ENCODE results near the gene RTN4RL1.

The RTN4RL1 gene

GRCh38 chr17:2055292-2056205, 30.4 kb upstream of the RTN4RL1 start:
- Histone ChIP-seq H3K9me3 (ENCODE audit: control insufficient read depth, insufficient read depth, low read depth, low read length) (no peaks in the 10 kb centered on the region), H3K36me3 (ENCODE audit: control insufficient read depth in 2 of 2, insufficient read depth in 1 of 2, low read length in 2 of 2) (peaks cover 0 to under 1% of the 10 kb centered on the region in 2 experiments; a peak in 1 of 3 replicates), H3K4me1 (ENCODE audit: control insufficient read depth, insufficient read depth, low read length) (peaks cover 5% of the 10 kb centered on the region; the same call in 1 of the 2 replicates), H3K4me3 (ENCODE audit: low read depth, low read length) (peak overlapping the region; percentile 42), H3K27ac (ENCODE audit: extremely low read depth, low read depth, low read length) (no peak overlapping the region; the same call in 1 of the 2 replicates)
- POLR2A ChIA-PET: interaction anchor here (1.2 kb wide), 1 partner anchor 189 kb away, joined by 11 read pairs; no protein-coding TSS in a partner anchor
- TF ChIP-seq, protein P1, sequence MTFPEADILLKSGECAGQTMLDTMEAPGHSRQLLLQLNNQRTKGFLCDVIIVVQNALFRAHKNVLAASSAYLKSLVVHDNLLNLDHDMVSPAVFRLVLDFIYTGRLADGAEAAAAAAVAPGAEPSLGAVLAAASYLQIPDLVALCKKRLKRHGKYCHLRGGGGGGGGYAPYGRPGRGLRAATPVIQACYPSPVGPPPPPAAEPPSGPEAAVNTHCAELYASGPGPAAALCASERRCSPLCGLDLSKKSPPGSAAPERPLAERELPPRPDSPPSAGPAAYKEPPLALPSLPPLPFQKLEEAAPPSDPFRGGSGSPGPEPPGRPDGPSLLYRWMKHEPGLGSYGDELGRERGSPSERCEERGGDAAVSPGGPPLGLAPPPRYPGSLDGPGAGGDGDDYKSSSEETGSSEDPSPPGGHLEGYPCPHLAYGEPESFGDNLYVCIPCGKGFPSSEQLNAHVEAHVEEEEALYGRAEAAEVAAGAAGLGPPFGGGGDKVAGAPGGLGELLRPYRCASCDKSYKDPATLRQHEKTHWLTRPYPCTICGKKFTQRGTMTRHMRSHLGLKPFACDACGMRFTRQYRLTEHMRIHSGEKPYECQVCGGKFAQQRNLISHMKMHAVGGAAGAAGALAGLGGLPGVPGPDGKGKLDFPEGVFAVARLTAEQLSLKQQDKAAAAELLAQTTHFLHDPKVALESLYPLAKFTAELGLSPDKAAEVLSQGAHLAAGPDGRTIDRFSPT (tag by site-specific recombination; IDR thresholded peaks at IDR 0.05): peak; percentile 56; the same call in 1 of the 2 replicates
- 0 out of 2 replicates have a peak, but pooled peaks have one; percentile 14 for TF ChIP-seq ZBTB20 (tag by site-specific recombination; IDR thresholded peaks at IDR 0.05)
- TF ChIP-seq ZNF362 (tag by site-specific recombination; IDR thresholded peaks at IDR 0.05): no peak
- CTCF ChIA-PET: interaction anchor here (0.6 to 4.5 kb wide), 34 partner anchors 9 to 360 kb away, joined by 3 to 143 read pairs (median 5); no protein-coding TSS in a partner anchor

DNA sequence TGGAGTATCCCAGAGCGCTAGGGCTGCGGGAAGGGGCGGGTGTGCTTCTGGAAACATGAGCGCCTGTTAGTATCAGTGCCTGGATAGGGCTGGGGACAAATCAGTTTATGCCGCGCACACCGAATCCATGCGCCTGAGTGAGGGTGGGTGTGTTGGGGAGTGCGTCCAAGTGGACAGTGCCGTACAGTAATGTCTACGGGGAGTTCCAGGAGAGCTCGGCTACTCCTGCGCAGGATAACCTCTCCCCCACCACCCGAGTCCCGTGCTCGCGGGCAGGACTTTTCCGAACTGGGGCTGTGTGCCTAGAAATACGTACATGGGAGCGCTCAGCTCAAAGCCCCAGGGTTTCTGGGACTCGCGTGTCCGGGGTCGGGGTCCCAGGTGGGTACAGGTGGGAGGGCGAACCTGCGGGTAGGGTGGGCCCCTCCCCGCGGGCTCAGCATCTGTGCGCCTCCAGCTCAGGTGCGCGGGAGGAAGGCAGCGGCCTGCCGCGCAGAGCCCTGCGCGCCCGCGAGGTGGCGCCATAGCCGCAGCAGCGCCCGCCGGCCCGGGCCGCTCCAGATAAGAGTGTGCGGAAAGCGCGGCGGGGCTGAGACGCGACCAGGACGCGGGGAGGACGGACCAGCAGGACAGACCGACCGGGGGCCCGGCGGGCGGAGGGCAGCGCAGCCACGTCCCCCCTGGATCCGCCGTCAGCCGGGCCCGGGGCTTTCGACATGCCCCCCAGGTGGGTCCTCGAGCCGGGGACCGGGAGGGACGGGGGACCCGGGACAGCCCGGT, 29.6 kb upstream of the RTN4RL1 start, which contains the start of gene HIC1:
TSS of gene HIC1 (plus strand) at position 592 of the 780 bp plus-strand sequence. CDS start 1,588 bp downstream, outside the sequence.
- Histone ChIP-seq H3K27ac (ENCODE audit: extremely low read depth, low read depth, low read length) (no peak within 1 kb of the TSS; the same call in 1 of the 2 replicates), H3K4me3 (ENCODE audit: low read depth, low read length) (peak within 1 kb of the TSS; percentile 48), H3K9me3 (ENCODE audit: control insufficient read depth, insufficient read depth, low read depth, low read length) (no peaks in the 10 kb centered on the region), H3K36me3 (ENCODE audit: control insufficient read depth in 2 of 2, insufficient read depth in 1 of 2, low read length in 2 of 2) (no peaks in the 10 kb centered on the region), H3K4me1 (ENCODE audit: control insufficient read depth, insufficient read depth, low read length) (peaks cover 5% of the 10 kb centered on the region; the same call in 1 of the 2 replicates)
- POLR2A ChIA-PET: interaction anchor here (0.5 to 1.2 kb wide), 2 partner anchors 190 to 299 kb away, joined by 3 to 11 read pairs; no protein-coding TSS in a partner anchor
- CTCF ChIA-PET: interaction anchor here (0.6 to 4.5 kb wide), 55 partner anchors 9 to 361 kb away, joined by 3 to 143 read pairs (median 4); no protein-coding TSS in a partner anchor
- TF ChIP-seq ZFHX2 (tag by site-specific recombination; conservative IDR thresholded peaks at IDR 0.05): peak; percentile 54; the same call in 1 of the 2 replicates
- no peak for TF ChIP-seq ZNF785 (tag by site-specific recombination; IDR thresholded peaks at IDR 0.05)
- TF ChIP-seq SCRT2 (tag by site-specific recombination; IDR thresholded peaks at IDR 0.05): peak; percentile 56
- TF ChIP-seq ZNF837 (tag by site-specific recombination; IDR thresholded peaks at IDR 0.05): no peak
- no peak for TF ChIP-seq ZNF223 (tag by site-specific recombination; IDR thresholded peaks at IDR 0.05)
- TF ChIP-seq PRDM6 (tag by site-specific recombination; IDR thresholded peaks at IDR 0.05): 0 out of 2 replicates have a peak, but pooled peaks have one; percentile 10
- no peak for TF ChIP-seq WT1 (tag by site-specific recombination; IDR thresholded peaks at IDR 0.05)
- no peak for TF ChIP-seq ZNF391 (tag by site-specific recombination; IDR thresholded peaks at IDR 0.05; ENCODE audit: borderline replicate concordance, low read depth)
- no peak for TF ChIP-seq ZNF175 (tag by site-specific recombination; IDR thresholded peaks at IDR 0.05)
- TF ChIP-seq ZNF843 (tag by site-specific recombination; IDR thresholded peaks at IDR 0.05): no peak
- no peak for TF ChIP-seq ZNF626 (tag by site-specific recombination; IDR thresholded peaks at IDR 0.05)
- peak; percentile 41; the same call in 1 of the 2 replicates for TF ChIP-seq ZNF335 (tag by site-specific recombination; conservative IDR thresholded peaks at IDR 0.05)
- no peak for TF ChIP-seq OSR2 (tag by site-specific recombination; IDR thresholded peaks at IDR 0.05)
- no peak for TF ChIP-seq ZNF280D (tag by site-specific recombination; IDR thresholded peaks at IDR 0.05)
- TF ChIP-seq PRDM1 (tag by site-specific recombination; IDR thresholded peaks at IDR 0.05): no peak
- no peak for TF ChIP-seq ZNF830 (tag by site-specific recombination; IDR thresholded peaks at IDR 0.05; ENCODE audit: low read depth)
- no peak for TF ChIP-seq GLI4 (tag by site-specific recombination; IDR thresholded peaks at IDR 0.05)

Data from HEK293 (cell line).